ENCODE results near the gene GALNT17.
"Not testable (repeated sequence)": the region's sequence is repeated elsewhere in the genome, so short reads cannot be mapped to it uniquely, and the experiment has no call there.

Gene GALNT17

GRCh38 chr7:71254751-71255150 lies 122.8 kb downstream of the GALNT17 start:
- Mint-ChIP-seq H3K36me3 (ENCODE audit: low read depth) (no peaks in the 10 kb centered on the region), H3K27me3 (ENCODE audit: low read depth, poor library complexity) (peaks cover 4% of the 10 kb centered on the region), H3K4me1 (no peaks in the 10 kb centered on the region), H3K4me3 (no peak overlapping the region), H3K9me3 (peaks cover 23% of the 10 kb centered on the region), H3K27ac (no peak overlapping the region)
- TF ChIP-seq CTCF (IDR thresholded peaks at IDR 0.05) = no peak
- no peak for DNase-seq

- Mint-ChIP-seq H3K9me3 (peaks cover 23% of the 10 kb centered on the region), H3K4me1 (no peaks in the 10 kb centered on the region), H3K27ac (peak overlapping the region; percentile 27), H3K27me3 (ENCODE audit: low read depth, poor library complexity) (peaks cover 4% of the 10 kb centered on the region), H3K4me3 (no peak overlapping the region), H3K36me3 (ENCODE audit: low read depth) (no peaks in the 10 kb centered on the region)
- no peak for TF ChIP-seq CTCF (IDR thresholded peaks at IDR 0.05)
- DNase-seq = no peak
Observed at GRCh38 chr7:71255537-71256178, 123.7 kb downstream of the GALNT17 start.

GRCh38 chr7:71261066-71261465 lies 129.1 kb downstream of the GALNT17 start:
- TF ChIP-seq CTCF (IDR thresholded peaks at IDR 0.05) = no peak
- H3K27me3 Mint-ChIP-seq (ENCODE audit: low read depth, poor library complexity) = peaks cover 4% of the 10 kb centered on the region
- no peak overlapping the region for H3K27ac Mint-ChIP-seq
- peaks cover 5% of the 10 kb centered on the region for H3K36me3 Mint-ChIP-seq (ENCODE audit: low read depth)
- peaks cover 5% of the 10 kb centered on the region for H3K4me1 Mint-ChIP-seq
- H3K4me3 Mint-ChIP-seq = no peak overlapping the region
- no peak for DNase-seq
- H3K9me3 Mint-ChIP-seq = peaks cover 33% of the 10 kb centered on the region

GRCh38 chr7:71262834-71263233 lies 130.9 kb downstream of the GALNT17 start:
- not testable (repeated sequence) for H3K4me3 Mint-ChIP-seq; H3K27ac Mint-ChIP-seq; DNase-seq; H3K4me1 Mint-ChIP-seq; H3K27me3 Mint-ChIP-seq (ENCODE audit: low read depth, poor library complexity); H3K36me3 Mint-ChIP-seq (ENCODE audit: low read depth)
- peaks cover 31% of the 10 kb centered on the region for H3K9me3 Mint-ChIP-seq

GRCh38 chr7:71264005-71264404 lies 132.1 kb downstream of the GALNT17 start:
- peaks cover 5% of the 10 kb centered on the region for H3K4me1 Mint-ChIP-seq
- no peak for DNase-seq
- H3K27ac Mint-ChIP-seq = no peak overlapping the region
- H3K27me3 Mint-ChIP-seq (ENCODE audit: low read depth, poor library complexity) = peaks cover 3% of the 10 kb centered on the region
- no peak overlapping the region for H3K4me3 Mint-ChIP-seq
- H3K36me3 Mint-ChIP-seq (ENCODE audit: low read depth) = peaks cover 5% of the 10 kb centered on the region
- H3K9me3 Mint-ChIP-seq = peaks cover 31% of the 10 kb centered on the region
- no peak for TF ChIP-seq CTCF (IDR thresholded peaks at IDR 0.05)

- Mint-ChIP-seq H3K9me3 (peaks cover 31% of the 10 kb centered on the region), H3K4me1 (peaks cover 19% of the 10 kb centered on the region), H3K27me3 (ENCODE audit: low read depth, poor library complexity) (peaks cover 3% of the 10 kb centered on the region), H3K36me3 (ENCODE audit: low read depth) (peaks cover 5% of the 10 kb centered on the region), H3K27ac (no peak overlapping the region), H3K4me3 (no peak overlapping the region)
- TF ChIP-seq CTCF (IDR thresholded peaks at IDR 0.05) = no peak
- DNase-seq = no peak
Observed at GRCh38 chr7:71266912-71267311, 135.0 kb downstream of the GALNT17 start.
